Measurements from ENCODE around the gene LMX1A.

LMX1A gene

GRCh38 chr1:165239873-165240272 is 116.6 kb downstream of the LMX1A start:
- Mint-ChIP-seq H3K9me3 (no peaks in the 10 kb centered on the region), H3K36me3 (ENCODE audit: low read depth) (no peaks in the 10 kb centered on the region), H3K27ac (no peak overlapping the region), H3K4me3 (no peak overlapping the region), H3K4me1 (peaks cover 14% of the 10 kb centered on the region), H3K27me3 (ENCODE audit: low read depth, poor library complexity) (peaks cover 64% of the 10 kb centered on the region)
- no peak for DNase-seq
- no peak for TF ChIP-seq CTCF (IDR thresholded peaks at IDR 0.05)

- Mint-ChIP-seq H3K27ac (no peak overlapping the region), H3K9me3 (no peaks in the 10 kb centered on the region)
These were observed 120.7 kb downstream of the LMX1A start for GRCh38 chr1:165235777-165236291.

GRCh38 chr1:165235155-165235776 is 121.2 kb downstream of the LMX1A start:
- Mint-ChIP-seq H3K9me3 (no peaks in the 10 kb centered on the region), H3K4me3 (peak overlapping the region; percentile 84), H3K4me1 (peaks cover 18% of the 10 kb centered on the region), H3K36me3 (ENCODE audit: low read depth) (no peaks in the 10 kb centered on the region), H3K27ac (no peak overlapping the region), H3K27me3 (ENCODE audit: low read depth, poor library complexity) (peaks cover 93% of the 10 kb centered on the region)
- TF ChIP-seq CTCF (IDR thresholded peaks at IDR 0.05): no peak
- DNase-seq: peak; percentile 73

More at GRCh38 chr1:165235777-165236291, 120.7 kb downstream of the LMX1A start:
- H3K36me3 Mint-ChIP-seq (ENCODE audit: low read depth): no peaks in the 10 kb centered on the region
- H3K4me3 Mint-ChIP-seq: peak overlapping the region; percentile 84
- peaks cover 93% of the 10 kb centered on the region for H3K27me3 Mint-ChIP-seq (ENCODE audit: low read depth, poor library complexity)
- DNase-seq: peak; percentile 66
- peaks cover 18% of the 10 kb centered on the region for H3K4me1 Mint-ChIP-seq
- TF ChIP-seq CTCF (IDR thresholded peaks at IDR 0.05): no peak

GRCh38 chr1:165234149-165234548 is 122.4 kb downstream of the LMX1A start:
- no peaks in the 10 kb centered on the region for H3K9me3 Mint-ChIP-seq
- peak overlapping the region; percentile 84 for H3K4me3 Mint-ChIP-seq
- peaks cover 86% of the 10 kb centered on the region for H3K27me3 Mint-ChIP-seq (ENCODE audit: low read depth, poor library complexity)

GRCh38 chr1:165228676-165229075 is 127.8 kb downstream of the LMX1A start:
- H3K36me3 Mint-ChIP-seq (ENCODE audit: low read depth): no peaks in the 10 kb centered on the region
- H3K27me3 Mint-ChIP-seq (ENCODE audit: low read depth, poor library complexity): peaks cover 59% of the 10 kb centered on the region
- no peak overlapping the region for H3K4me3 Mint-ChIP-seq
- H3K9me3 Mint-ChIP-seq: no peaks in the 10 kb centered on the region
- TF ChIP-seq CTCF (IDR thresholded peaks at IDR 0.05): no peak
- H3K27ac Mint-ChIP-seq: no peak overlapping the region
- DNase-seq: peak; percentile 71
- no peaks in the 10 kb centered on the region for H3K4me1 Mint-ChIP-seq

More at GRCh38 chr1:165234149-165234548, 122.4 kb downstream of the LMX1A start:
- no peaks in the 10 kb centered on the region for H3K36me3 Mint-ChIP-seq (ENCODE audit: low read depth)
- H3K4me1 Mint-ChIP-seq: peaks cover 18% of the 10 kb centered on the region
- TF ChIP-seq CTCF (IDR thresholded peaks at IDR 0.05): no peak
- no peak for DNase-seq
- no peak overlapping the region for H3K27ac Mint-ChIP-seq

GRCh38 chr1:165228111-165228655 is 128.3 kb downstream of the LMX1A start:
- H3K4me1 Mint-ChIP-seq: no peaks in the 10 kb centered on the region
- H3K36me3 Mint-ChIP-seq (ENCODE audit: low read depth): no peaks in the 10 kb centered on the region
- TF ChIP-seq CTCF (IDR thresholded peaks at IDR 0.05): no peak
- H3K9me3 Mint-ChIP-seq: no peaks in the 10 kb centered on the region
- H3K27me3 Mint-ChIP-seq (ENCODE audit: low read depth, poor library complexity): peaks cover 54% of the 10 kb centered on the region
- DNase-seq: no peak
- no peak overlapping the region for H3K4me3 Mint-ChIP-seq
- H3K27ac Mint-ChIP-seq: no peak overlapping the region

Measured in nephron progenitor cell (in vitro differentiated cells).